Astrocyte (in vitro differentiated cells and primary cell): ENCODE results near the gene SLC12A3. TPM values are rescaled to one million over a fixed set of nuclear protein-coding genes. Genes with fewer than 3 reads are reported as not detected.

Experiments
- DNase-seq: peaks from one replicate; pipeline ENCODE4 v3.0.0-alpha.2; 2010; ENCODE audit warnings: low read depth
- FAIRE-seq: peaks from 2 replicates; lab custom pipeline; 2011; peaks lifted over from hg19 to GRCh38; lab: Jason Lieb, UNC
- H2AFZ ChIP-seq: 2 replicates; pipeline ENCODE4 v1.6.0; 2012; ENCODE audit warnings: low read depth, low read length, inconsistent platforms
- H3K27ac ChIP-seq: 2 replicates; pipeline ENCODE4 v1.5.1; 2011; ENCODE audit warnings: low read depth, low read length, inconsistent platforms
- H3K27me3 ChIP-seq: 2 replicates; pipeline ENCODE4 v1.6.0; 2011; ENCODE audit warnings: low read length, inconsistent platforms; ENCODE audit not compliant: insufficient read depth
- H3K36me3 ChIP-seq: 2 replicates; pipeline ENCODE4 v1.5.1; 2011; ENCODE audit warnings: low read length, inconsistent platforms; ENCODE audit not compliant: insufficient read depth
- H3K4me1 ChIP-seq: 2 replicates; pipeline ENCODE4 v1.5.1; 2011; ENCODE audit warnings: low read length, inconsistent platforms; ENCODE audit not compliant: insufficient read depth
- H3K4me2 ChIP-seq: 2 replicates; pipeline ENCODE4 v1.6.0; 2012; ENCODE audit warnings: low read length, inconsistent platforms
- H3K4me3 ChIP-seq: 2 replicates; pipeline ENCODE4 v1.5.1; 2011; ENCODE audit warnings: low read depth, mild to moderate bottlenecking, low read length, inconsistent platforms; ENCODE audit not compliant: insufficient read depth
- H3K79me2 ChIP-seq: 2 replicates; pipeline ENCODE4 v1.6.0; 2012; ENCODE audit warnings: mild to moderate bottlenecking, low read length, inconsistent platforms; ENCODE audit not compliant: insufficient read depth
- H3K9ac ChIP-seq: 2 replicates; pipeline ENCODE4 v1.6.0; 2012; ENCODE audit warnings: mild to moderate bottlenecking, low read length, inconsistent platforms
- H3K9me3 ChIP-seq: 2 replicates; pipeline ENCODE4 v1.5.1; 2012; ENCODE audit warnings: low read depth, mild to moderate bottlenecking, low read length, inconsistent platforms; ENCODE audit not compliant: insufficient read depth
- H4K20me1 ChIP-seq: 2 replicates; pipeline ENCODE4 v1.6.0; 2012; ENCODE audit warnings: low read length, inconsistent platforms; ENCODE audit not compliant: insufficient read depth
- H3K27ac Mint-ChIP-seq: one replicate; pipeline ENCODE4 v1.8.0; 2021; ENCODE audit warnings: mild to moderate bottlenecking, mixed read lengths; ENCODE audit not compliant: unreplicated experiment
- H3K27me3 Mint-ChIP-seq: one replicate; pipeline ENCODE4 v1.8.0; 2021; ENCODE audit warnings: low read depth, mixed read lengths; ENCODE audit not compliant: unreplicated experiment
- H3K36me3 Mint-ChIP-seq: one replicate; pipeline ENCODE4 v1.8.0; 2021; ENCODE audit warnings: low read depth, mixed read lengths; ENCODE audit not compliant: unreplicated experiment
- H3K4me1 Mint-ChIP-seq: one replicate; pipeline ENCODE4 v1.8.0; 2021; ENCODE audit warnings: low read depth, mixed read lengths; ENCODE audit not compliant: unreplicated experiment
- H3K4me3 Mint-ChIP-seq: one replicate; pipeline ENCODE4 v1.8.0; 2021; ENCODE audit warnings: mild to moderate bottlenecking, moderate library complexity, mixed read lengths; ENCODE audit not compliant: unreplicated experiment
- H3K9me3 Mint-ChIP-seq: one replicate; pipeline ENCODE4 v1.8.0; 2021; ENCODE audit warnings: mild to moderate bottlenecking, mixed read lengths; ENCODE audit not compliant: unreplicated experiment
- EZH2 ChIP-seq: IDR thresholded peaks from 2 replicates; pipeline ENCODE4 v1.6.1; 2012; ENCODE audit warnings: mild to moderate bottlenecking, low read length, inconsistent platforms; ENCODE audit not compliant: insufficient read depth
- total RNA-seq: library from RNA; stranded (reverse); gene quantifications from 2 replicates; pipeline ENCODE4 v1.2.1, GENCODE V29; 2021
- TF ChIP-seq, protein P1 (sequence below): IDR thresholded peaks from 2 replicates; pipeline ENCODE4 v1.5.1; 2011; ENCODE audit warnings: low read depth, mild to moderate bottlenecking, inconsistent platforms, low read length, moderate library complexity; ENCODE audit not compliant: insufficient read depth

The SLC12A3 gene
- total RNA-seq, 1 donor from 2014 or later, result 0.18 TPM

- H4K20me1 ChIP-seq, result no peaks in the 10 kb centered on the region
- DNase-seq (no peak), FAIRE-seq (no peak)
- H3K79me2 ChIP-seq, result no peaks in the 10 kb centered on the region
- no peak overlapping the region for H3K27ac ChIP-seq
- Mint-ChIP-seq H3K27me3 (peaks cover 15% of the 10 kb centered on the region), H3K4me1 (no peaks in the 10 kb centered on the region), H3K36me3 (no peaks in the 10 kb centered on the region), H3K27ac (no peak overlapping the region), H3K9me3 (no peaks in the 10 kb centered on the region), H3K4me3 (no peak overlapping the region)
- TF ChIP-seq, protein P1, sequence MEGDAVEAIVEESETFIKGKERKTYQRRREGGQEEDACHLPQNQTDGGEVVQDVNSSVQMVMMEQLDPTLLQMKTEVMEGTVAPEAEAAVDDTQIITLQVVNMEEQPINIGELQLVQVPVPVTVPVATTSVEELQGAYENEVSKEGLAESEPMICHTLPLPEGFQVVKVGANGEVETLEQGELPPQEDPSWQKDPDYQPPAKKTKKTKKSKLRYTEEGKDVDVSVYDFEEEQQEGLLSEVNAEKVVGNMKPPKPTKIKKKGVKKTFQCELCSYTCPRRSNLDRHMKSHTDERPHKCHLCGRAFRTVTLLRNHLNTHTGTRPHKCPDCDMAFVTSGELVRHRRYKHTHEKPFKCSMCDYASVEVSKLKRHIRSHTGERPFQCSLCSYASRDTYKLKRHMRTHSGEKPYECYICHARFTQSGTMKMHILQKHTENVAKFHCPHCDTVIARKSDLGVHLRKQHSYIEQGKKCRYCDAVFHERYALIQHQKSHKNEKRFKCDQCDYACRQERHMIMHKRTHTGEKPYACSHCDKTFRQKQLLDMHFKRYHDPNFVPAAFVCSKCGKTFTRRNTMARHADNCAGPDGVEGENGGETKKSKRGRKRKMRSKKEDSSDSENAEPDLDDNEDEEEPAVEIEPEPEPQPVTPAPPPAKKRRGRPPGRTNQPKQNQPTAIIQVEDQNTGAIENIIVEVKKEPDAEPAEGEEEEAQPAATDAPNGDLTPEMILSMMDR, result no peak
- no peak for TF ChIP-seq EZH2
- no peaks in the 10 kb centered on the region for H3K9me3 ChIP-seq
- no peak overlapping the region for H2AFZ ChIP-seq
- H3K36me3 ChIP-seq, result no peaks in the 10 kb centered on the region
- no peak overlapping the region for H3K4me2 ChIP-seq
- H3K4me1 ChIP-seq, result no peaks in the 10 kb centered on the region
- H3K9ac ChIP-seq, result no peak overlapping the region
- peaks cover 2% of the 10 kb centered on the region for H3K27me3 ChIP-seq
- H3K4me3 ChIP-seq, result no peak overlapping the region
Measured at GRCh38 chr16:56877486-56878182, 12.6 kb downstream of the SLC12A3 start.

GRCh38 chr16:56878282-56878854, 13.4 kb downstream of the SLC12A3 start:
- no peaks in the 10 kb centered on the region for H3K4me1 Mint-ChIP-seq
- no peaks in the 10 kb centered on the region for H4K20me1 ChIP-seq

More at GRCh38 chr16:56878282-56878854, 13.4 kb downstream of the SLC12A3 start:
- Histone ChIP-seq H3K79me2 (no peaks in the 10 kb centered on the region), H2AFZ (no peak overlapping the region), H3K9ac (no peak overlapping the region), H3K4me2 (no peak overlapping the region), H3K4me1 (no peaks in the 10 kb centered on the region), H3K9me3 (no peaks in the 10 kb centered on the region), H3K27me3 (peaks cover 2% of the 10 kb centered on the region), H3K4me3 (no peak overlapping the region), H3K36me3 (no peaks in the 10 kb centered on the region), H3K27ac (no peak overlapping the region)
- Mint-ChIP-seq H3K27me3 (peaks cover 13% of the 10 kb centered on the region), H3K36me3 (no peaks in the 10 kb centered on the region), H3K27ac (no peak overlapping the region), H3K9me3 (no peaks in the 10 kb centered on the region), H3K4me3 (no peak overlapping the region)
- TF ChIP-seq, protein P1, result no peak
- TF ChIP-seq EZH2, result no peak
- DNase-seq (no peak), FAIRE-seq (no peak)
